ENCODE results near the gene CAPZA1.

CAPZA1 gene

DNA sequence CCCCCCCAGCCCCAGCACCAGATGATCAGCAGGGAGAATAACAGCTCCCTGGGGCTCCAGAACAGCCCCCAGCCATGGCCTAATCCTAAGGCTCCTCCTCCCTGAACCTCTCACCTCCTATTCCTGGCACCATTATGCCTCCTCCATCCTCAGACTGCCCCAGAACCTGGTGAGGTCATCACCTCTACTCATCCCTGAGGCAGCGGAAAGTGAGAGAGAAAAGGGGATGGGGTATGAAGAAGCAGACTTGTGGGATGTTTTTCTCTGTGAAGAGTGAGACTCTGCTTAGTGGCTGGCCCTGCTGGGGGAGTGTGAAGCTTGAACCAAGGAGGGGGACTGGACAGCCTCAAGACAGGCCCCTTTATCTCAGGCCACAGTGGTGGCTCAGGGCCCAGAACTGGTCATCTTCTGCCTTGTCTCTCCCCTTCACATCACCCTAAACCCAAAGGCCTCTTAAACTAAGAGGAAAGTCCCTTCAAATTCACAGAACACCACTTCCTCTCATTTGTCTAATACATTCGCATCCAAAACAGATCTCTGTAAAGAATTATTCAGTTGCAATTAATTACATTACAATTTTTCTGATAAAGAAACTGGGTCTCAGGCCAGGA is 97.7 kb downstream of the CAPZA1 start:
- FAIRE-seq: no peak

GRCh38 chr1:112718691-112719418 is 99.2 kb downstream of the CAPZA1 start:
- no peak for FAIRE-seq

DNA sequence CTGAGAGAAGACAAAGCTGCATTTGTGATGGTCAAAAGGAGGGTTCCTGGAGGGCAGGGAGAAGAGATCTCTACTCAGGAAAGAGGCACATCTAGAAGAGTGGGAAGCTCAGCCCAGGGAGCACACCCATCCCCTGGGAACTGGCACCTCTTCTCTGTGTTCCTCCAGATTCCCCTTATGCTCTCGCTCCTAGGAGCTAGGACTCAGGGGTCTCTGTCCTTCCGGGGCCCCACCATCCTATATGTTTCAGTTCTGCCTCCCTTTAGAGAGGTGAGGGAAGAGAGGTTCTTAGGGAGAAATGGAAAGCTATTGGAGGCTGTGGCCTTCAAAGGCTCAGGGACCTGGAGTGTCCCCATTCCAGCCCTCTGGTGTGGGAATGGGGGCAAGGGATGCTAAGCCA is 100.1 kb downstream of the CAPZA1 start:
- FAIRE-seq: no peak

DNA sequence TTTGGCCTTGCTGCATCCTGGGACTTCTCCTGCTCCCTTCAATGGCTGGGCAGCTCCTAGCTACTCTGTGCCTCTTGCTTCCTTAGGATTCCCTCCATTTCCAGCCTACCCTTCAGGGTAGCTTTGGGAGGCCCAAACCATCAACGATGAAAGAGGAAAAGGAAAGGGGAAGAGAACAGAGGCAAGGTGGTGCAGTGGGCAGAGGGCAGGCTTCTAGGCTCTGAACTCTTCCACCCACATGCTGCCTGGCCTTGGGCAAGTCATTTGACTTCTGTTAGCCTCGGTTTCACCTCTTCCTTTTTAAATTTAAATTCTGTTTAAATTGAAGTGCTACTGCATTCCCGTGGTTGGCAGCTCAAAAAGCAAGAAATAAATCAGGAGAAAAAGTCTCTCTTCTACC is 101.2 kb downstream of the CAPZA1 start:
- no peak for FAIRE-seq
